NK-92 (cell line): Measurements from ENCODE around the gene BDH1.

Source experiments
- DNase-seq: peaks from one replicate; lab custom pipeline; 2025; ENCODE audit not compliant: unreplicated experiment; lab: John Stamatoyannopoulos, UW

BDH1 gene

DNA sequence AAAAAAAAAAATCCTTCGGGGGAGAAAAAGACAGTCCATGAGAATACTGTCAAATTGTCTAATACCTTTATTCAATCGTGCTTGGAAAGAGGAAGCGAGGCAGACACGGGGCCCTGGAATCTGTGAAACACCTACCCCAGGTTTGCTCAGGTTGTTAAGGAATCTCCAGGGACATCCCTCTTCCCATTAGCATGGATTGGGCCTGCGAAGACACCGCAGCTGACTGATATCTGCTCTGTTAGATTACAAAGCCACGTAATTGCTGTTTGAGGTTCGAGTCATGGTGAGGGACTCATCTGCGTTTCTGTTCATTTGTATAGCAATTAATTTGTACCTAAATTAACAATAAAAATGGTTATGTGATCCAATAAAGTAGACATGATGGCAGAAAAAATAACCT lies 91.0 kb downstream of the BDH1 start:
- DNase-seq: no peak

DNA sequence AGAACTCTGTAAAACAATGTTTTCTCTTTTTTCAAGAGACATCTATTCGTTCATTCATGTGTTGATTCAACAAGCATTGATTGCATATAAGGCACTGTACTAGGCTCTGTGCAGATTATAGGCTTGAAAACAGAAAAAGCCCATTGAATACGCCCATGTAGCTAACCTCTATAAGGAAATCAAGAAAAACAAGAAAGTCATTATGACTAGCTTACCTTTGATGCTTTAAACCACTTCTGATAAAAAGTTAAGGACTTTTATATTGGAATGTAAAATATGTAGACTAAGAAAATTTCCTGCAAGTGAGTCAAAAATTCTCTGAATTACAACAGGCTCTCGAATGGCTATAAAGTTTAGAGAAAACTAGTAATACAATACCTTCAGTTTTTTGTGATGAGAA lies 92.5 kb downstream of the BDH1 start:
- DNase-seq: no peak

GRCh38 chr3:197462808-197463207 lies 93.0 kb downstream of the BDH1 start:
- DNase-seq: no peak

GRCh38 chr3:197460639-197461038 lies 95.1 kb downstream of the BDH1 start:
- DNase-seq: no peak

- no peak for DNase-seq
Measured at GRCh38 chr3:197460002-197460401, 95.8 kb downstream of the BDH1 start.
